GM18861 (cell line): Measurements from ENCODE around the gene TRAPPC2L.

Experiments used
- ATAC-seq: cut with Tn5 transposase; IDR thresholded peaks from one replicate; pipeline ENCODE4 v1.9.1; 2021; ENCODE audit not compliant: unreplicated experiment

The TRAPPC2L gene

DNA sequence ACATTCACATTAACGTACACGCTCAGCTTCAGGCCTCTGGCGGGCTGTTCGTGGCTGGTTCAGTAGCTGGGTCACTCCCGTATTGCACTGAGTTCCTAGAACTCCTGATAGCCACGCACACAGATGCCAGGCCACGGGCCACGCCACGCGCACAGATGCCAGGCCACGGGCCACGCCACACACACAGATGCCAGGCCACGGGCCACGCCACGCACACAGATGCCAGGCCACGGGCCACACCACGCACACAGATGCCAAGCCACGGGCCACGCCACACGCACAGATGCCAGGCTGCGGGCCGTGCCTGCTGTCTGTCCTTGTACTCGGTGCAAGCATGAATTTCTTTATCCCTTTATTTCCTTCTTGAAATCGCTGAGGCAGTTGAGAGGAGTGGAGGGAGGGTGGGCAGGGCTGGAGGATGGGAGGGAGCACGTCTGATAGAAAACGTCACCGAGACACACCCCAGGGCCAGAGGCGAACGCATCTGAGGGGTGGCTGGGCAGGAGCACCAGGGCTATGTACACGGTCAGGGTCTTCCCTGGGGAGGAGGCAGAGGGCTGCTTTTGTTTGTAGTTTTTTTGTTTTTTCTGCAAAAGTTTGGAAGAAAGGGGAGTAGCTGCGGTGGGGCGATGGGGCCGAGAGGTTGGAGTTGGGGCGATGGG is 18.1 kb downstream of the TRAPPC2L start:
- no peak for ATAC-seq

DNA sequence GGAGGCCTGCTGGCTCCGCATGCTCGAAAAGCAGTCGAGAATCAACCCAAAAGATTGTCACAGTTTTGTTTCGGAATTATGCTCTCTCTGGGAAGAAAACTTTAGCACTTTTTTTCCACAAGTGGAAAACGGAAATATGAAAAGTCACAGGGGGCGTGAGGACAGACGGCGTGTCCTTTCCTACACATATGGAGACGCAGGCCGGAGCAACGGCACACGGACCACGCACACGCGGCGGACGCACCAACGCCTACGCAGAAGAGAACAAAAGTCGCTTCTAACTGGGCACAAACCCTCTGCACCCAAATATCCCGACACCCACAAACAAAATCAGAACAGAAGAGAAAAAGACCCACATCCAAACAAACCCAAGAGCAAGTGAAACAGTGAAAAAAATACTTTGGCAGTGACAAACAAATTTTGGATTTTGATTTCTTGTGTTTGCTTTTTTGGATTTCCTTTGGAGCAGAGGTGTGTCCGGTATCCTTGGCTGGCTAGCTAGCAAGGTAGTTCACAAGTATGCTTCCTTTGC is 18.8 kb downstream of the TRAPPC2L start:
- ATAC-seq: no peak

DNA sequence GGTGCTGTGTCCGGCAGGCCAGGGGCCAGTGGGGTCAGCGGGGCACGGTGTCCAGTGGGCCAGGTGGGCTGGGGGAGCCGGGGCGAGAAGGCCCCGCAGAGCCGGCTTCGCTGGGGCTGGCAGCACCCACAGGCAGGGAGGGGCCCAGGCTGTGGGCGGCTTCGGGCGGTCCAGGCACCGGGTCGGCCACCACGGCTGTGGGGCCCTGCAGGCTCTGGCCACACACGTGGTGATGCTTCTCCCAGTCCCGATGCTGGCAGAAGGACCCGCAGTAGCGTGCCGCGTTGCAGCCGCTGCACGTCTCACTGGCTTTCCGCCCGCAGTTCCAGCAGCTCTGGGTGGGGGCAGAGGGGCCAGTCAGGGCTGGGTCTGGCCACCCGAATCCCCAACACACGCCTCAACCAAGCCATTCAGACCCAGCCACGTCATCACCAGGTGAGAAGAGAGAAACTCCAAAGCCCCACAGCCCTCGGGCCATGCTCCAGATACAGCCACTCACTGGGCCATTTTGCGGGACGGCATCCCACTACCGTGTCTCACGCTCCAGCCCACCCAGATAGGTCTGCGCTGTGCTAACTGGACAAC is 20.1 kb downstream of the TRAPPC2L start:
- ATAC-seq: no peak

DNA sequence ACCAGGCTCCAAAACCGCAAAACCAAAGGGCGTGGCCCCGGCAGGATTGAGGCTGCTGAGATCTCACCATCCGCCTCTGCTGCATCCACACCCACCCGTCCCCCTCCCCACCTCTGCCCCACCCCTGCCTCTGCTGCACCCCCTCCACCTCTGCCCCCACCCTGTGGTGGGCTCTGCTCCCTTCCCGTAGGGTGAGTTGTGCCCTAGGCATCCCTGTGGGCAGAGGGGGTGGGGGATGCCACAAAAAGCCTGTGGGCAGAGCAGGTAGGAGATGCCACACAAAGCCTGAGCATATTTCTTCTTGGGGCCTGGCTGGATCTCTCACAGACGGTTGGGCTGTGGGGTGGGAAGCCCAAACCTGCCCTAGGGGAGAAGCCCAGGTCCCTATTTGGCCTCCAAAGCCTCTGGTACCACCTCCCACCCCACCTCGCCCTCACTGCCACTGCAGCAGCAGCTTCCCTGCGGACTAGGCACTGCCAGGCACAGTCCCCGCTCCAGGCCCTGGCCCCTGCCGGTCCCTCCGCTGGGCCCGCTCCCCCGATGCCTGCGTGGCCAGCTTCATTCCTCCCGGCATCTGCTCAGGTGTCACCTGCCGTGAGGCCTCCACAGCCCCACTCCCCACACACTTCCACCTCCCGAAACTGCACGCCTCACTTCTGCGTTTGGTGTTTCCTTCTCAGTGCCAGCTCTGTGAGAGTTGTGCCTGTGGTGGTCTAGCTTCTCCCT is 20.8 kb downstream of the TRAPPC2L start:
- ATAC-seq: no peak

DNA sequence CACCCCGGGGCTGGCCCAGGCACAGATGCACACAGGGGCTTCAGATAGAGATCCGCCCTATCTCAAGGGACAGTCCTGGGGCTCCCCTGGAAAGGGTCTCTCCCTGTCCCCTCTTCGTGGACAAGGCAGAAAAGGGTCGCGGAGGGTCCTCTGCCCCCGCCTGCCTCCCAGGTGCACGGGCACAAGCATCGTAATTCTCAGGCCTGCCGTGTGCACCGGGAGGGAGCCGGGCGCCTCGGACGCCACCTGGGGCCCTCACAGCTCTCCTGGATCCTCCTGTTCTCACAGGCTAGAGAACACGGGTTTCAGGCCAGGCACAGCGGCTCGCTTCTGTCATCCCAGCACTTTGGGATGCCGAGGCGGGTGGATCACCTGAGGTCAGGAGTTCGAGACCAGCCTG is 21.4 kb downstream of the TRAPPC2L start:
- no peak for ATAC-seq

DNA sequence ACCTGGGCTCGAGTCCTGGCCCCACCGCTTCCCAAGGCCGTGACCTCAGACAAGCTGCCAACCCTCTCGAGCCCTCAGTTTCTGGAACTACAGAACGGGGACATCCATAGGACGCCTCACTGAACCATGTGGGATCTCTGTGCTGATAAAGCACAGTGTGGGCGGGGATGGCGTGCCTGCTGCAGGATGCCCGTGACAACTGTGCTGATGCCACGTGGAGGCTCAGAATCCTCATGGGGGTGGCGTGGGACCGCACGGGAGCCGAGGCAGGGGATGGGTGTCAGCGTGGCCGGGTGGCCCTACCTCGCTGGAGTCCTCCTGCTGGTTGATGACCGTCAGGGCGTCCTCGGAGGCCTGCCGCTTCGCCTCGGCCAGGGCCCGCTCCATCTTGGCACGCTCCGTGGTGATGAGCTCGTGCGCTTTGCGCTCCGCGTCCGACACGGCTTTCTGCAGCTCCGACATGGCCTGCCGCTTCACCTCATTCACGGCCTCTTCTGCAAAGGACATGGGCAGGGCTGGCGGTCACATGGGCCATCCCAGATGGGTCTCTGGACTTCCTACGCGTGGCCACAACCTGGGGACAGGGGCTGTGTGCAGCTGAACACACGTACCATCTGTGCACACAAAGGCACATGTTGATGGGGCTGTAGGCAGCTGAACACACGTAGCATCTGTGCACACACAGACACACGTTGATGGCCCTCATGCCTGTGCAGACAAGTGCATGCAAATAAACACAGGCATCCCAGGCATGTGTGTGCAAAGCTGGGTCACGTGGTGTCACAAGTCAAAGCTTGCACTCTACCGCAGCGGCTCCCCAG is 22.2 kb downstream of the TRAPPC2L start:
- ATAC-seq: no peak

DNA sequence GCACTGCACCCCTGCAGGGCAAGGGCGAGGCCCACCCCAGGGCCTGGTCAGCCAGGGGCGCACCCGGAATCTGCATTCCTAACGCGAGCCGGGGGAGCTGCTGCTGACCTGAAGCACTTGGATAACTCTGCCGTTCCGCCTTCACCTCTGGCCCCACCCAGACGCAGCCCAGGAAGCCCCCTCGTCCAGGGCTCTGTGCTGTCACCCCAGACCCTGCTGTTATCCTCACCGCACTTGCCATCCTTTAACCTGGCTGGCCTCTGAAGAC is 22.8 kb downstream of the TRAPPC2L start:
- no peak for ATAC-seq

DNA sequence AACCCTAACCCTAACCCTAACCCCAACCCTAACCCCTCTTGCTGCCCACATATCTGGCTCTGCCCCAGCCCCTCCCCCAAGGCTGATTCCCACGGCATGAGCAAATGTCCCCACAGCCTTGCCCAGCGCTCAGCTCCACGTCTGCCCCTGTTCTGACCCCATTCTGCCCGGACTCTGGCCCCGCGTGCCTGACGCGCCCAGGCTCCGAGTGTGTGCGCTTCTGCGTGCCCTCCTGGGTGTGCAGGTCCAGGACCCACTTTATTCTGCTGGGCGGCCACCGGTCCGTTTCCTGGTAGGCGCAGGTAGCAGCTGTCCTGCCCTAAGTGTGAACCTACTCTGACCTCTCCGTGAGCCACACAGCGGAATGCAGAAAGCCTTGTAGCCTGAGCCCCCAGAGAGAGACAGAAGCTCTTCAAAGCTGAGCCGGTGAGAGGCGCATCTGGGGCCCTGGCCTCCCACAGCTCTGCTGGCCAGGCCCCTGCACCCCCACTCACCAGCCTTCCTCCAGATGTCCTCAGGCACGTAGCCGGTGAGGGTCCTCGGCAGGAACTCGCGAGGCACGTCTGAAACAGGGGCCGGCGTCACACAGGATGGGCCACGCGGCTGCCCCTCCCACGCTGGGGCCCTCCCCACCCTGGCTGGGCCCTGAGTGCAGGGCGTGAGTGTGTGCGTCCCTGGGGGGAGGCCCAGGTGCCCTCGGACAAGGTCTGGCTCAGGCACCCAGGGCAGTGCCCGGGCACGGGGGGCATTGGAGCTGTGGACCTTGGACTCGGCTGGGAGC is 23.5 kb downstream of the TRAPPC2L start:
- no peak for ATAC-seq

DNA sequence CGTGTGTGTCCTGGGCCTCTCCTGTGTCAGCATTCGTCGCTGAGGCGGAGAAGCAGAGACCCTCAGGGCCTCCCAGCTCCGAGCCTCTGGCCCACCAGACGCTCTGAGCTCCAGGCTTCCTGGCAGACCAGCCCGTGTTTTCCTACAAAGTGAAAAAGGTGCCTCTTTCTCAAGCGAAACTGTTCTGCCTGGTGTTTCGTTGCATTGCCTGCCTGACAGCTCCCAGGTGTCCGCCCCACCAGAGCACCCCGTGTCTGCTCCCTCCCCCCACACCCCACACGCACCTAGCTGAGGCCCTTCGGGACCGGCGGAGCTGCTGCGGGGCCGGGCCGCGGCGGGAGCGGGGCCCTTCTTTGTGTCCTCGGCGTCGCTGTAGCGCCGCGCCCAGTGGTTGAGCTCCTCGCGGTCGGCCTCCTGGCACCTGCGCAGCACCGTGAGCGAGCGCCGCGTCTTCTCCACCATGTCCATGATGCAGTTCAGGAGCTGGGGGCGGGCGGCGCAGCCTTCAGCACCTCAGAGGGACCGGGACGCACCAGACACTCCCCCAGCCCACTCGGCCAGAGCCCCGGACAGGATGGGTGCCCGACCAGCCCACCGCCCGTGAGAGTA is 24.2 kb downstream of the TRAPPC2L start:
- no peak for ATAC-seq

DNA sequence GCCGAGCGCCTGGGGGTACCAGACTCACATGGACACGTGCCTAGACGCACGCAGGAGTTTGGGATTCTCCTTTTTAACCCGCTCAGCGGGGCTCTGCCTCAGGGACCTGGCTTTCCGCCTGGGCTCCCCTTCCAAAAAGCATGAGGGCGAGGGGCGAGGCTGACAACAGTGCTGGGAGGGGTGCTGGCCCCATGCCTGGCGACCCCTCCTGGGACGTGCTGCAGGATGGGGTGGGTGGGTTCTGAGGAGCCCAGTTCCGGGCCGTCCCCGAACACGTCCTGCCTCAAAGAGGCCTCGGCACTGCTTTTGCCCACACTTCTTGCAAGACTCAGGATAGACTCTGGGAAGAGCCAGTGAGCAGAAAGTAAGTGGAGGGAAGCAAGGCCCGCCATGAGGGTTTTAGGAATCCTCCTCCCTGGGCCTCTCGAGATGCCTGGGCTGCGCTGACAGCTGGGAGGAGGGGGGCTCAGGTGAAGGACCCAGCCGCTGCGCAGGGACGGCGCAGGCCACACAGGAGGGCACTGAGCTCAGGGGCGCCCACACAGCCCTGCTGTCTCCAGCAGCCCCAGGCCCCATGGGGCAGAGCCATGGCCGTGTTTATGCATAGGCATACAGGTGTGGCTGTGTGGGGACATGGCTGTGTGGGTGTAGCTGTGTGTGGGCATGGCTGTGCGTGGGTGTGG is 24.9 kb downstream of the TRAPPC2L start:
- ATAC-seq: no peak

DNA sequence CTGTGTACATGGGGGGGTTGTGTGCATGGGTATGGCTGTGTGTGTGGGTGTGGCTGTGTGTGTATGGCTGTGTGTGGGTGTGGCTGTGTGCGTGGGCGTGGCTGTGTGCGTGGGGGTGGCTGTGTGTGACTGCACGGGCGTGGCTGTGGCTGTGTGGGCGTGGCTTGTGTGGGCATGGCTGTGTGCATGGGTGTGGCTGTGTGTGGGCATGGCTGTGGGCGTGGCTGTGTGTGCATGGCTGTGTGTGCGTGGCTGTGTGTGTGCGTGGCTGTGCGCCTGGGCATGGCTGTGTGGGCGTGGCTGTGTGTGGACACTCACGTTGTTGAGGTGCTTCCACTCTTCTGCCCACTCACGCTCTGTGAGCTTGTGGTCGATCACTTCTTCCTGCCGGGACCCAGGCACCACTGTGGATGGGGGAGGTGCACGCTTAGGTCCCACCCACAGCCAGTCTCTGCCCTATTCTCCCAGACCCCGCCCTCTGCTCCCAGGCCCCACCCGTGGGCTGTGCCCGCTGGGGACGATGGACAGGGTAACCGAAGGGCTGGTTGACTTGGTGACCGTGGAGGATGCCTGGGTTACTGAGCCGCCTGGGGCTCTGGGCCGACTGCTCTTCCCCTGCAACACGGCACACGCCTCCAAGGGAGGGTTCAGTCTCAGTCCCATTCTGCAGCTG is 25.6 kb downstream of the TRAPPC2L start:
- ATAC-seq: no peak

DNA sequence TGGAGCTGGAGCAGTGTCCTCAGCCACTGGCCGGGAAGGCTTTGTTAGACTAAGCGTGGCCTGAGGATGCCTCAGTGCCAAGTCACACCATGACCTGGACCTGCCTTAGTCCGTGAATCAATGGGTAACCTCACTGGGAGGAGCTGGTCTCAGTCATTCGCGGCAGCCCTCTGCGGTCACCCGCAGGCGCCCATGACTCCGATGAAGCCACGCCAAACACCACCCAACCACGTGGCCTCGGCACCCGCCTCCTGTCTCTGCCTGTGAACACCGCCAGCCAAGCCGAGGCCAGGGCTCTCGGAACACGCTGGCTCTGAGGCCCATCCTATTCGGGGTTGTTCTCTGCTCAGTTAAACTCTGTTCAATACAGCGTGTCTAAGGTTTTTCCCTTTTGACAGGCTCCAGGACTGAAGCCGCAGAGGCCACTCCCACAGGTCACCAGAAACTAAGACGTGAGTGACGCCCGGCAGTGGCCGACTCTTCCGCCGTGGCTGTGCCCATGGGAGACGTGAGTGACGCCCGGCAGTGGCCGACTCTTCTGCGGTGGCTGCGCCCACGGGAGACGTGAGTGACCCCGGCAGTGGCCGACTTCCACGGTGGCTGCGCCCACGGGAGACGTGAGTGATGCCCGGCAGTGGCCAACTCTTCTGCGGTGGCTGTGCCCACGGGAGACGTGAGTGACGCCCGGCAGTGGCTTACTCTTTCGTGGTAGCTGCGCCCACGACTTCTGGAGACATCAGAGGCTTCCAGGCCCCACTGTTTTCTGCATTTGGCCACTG is 26.4 kb downstream of the TRAPPC2L start:
- ATAC-seq: no peak

DNA sequence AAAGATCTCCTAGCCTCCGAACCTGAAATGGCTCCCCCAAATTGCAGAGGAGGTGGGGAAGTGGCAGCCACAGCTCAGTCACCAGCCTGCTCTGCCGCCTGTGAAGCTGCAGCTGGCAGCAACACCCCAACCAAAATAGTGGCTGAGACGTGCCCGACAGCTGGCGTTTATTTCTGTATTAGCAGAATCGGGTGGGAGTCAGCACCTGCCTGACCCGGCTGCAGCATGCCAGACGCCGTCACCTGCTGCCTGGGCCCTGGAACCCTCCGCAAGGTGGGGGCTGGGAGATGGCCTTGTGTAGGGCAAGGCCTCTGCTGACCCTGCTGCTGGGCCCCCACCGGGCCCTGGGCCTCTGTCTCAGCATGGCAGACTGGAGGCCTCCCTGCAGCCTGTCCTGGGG is 27.0 kb downstream of the TRAPPC2L start:
- ATAC-seq: no peak

DNA sequence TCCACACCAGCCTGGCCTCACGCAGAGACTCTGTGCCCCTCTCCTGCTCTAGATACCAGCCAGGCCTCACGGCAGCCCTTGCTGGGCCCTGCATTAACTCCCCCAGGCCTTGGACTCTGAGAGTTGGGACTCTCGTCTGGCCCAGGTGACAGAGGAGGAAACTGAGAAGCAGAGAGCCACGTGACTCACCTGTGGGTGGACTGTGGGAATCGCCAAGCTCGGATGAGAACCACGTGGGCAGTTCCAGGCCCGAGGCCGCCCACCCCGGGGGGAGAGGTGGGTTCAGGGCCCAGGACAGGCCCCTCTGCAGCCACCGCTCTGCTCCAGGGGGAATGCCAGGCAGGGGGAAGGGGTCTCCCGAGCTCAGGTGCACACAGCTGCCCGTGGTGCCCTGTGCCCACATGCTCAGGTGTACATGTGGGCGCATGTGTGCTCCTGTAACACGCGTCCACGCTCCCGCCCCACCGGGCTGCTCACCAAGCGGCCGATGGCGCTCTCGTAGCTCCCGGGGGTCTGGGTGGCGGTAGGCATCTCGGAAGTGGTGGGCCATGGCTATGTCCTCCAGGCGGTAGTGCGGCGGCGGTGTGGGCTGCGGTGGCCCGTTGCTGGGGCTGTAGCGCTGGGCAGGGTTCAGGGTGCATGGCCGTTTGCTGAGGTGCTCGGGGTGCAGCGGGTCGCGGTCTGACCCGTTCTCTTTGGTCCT is 27.8 kb downstream of the TRAPPC2L start:
- no peak for ATAC-seq

DNA sequence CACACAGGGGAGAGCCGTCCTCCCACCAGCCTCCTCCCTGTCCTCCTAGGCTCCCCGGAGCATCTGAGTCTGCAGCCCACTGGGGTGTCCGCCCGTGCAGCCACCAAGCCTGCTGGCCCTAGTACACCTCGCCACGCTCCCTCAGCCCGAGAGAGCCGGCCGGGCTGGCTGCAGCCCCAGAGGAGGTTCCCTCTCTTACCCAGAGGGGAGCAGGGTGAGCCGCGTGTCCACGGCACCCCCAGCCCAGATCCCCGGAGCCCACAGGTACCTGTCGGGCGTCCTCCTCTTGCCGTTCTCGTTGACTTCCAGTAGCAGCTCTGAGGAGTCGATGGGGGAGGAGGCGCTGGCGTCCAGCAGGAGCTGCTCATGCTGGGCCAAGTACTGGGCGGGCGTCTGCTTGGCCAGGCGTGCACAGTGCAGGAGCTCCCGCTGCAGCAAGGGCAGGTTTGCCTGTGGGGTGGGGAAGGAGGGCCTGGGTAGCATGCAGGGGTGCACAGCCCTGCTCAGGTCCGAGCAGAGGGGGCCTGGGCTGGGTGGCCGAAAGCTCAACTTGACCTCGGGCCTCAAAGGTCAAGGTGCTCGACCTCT is 28.9 kb downstream of the TRAPPC2L start:
- ATAC-seq: no peak

DNA sequence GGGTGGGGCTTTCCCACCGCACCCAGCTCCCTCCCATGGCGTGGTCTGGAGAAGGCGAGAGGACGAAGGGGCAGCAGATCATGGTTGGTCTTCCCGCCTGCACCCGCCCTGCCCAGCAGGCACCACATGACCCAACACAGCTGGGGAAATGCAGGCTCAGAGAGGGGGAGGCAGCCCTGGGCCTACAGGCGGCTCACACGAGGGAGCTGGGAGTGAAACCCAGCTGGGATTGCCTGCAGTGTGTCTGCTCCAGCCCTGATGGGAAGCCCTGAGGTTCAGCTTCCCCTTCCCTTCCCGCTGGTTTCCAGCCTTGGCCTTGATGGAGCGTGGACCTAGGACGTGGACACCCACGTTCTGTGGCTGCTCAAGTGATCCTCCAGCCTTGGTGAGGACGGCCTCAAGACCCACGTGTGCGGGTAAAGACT is 29.5 kb downstream of the TRAPPC2L start:
- ATAC-seq: no peak

DNA sequence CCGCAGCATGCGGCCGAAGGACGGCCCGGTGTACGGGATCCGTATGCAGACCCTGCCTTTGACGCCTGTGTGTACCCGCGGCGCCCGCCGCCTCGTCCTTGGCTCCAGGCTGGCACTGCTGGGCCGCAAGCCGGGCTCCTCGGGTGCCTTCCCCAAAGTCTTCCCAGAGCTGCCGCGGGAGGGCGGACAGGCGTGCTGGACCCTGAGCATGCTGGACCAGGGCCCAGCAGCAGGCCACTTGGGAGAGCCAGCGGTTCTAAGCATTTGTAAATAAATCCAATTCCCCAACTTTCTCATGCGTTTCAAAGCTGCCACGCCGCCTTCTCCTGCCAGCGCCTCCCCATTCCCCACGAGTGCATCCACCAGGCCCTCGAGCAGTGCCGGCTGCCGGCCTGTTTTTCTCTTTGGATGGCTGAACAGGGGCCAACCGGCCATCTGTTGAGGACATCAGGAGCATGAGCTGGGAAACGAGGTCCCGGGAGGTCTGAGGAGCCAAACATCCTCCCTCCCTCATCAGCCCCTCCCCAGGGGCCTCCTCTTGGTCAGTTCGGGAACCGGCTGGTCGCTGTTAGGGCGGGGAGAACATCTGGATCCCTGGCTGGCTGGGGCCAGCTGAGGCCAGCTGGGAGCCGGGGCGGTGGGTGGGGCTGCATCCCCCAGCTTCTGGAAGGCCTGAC is 30.1 kb downstream of the TRAPPC2L start:
- no peak for ATAC-seq
